H1 (cell line): ENCODE measurements around the gene LAMB3. TPM values are rescaled to one million over a fixed set of nuclear protein-coding genes. Genes with fewer than 3 reads are reported as not detected.

Source experiments
- CTCF ChIA-PET: fragments of 300-600 bp; sonication (Branson Sonifier 250); formaldehyde crosslinking; loops from one replicate; lab custom pipeline; 2021; ENCODE audit not compliant: partially characterized antibody; lab: Charles Lee
- POLR2A ChIA-PET: fragments of 300-600 bp; sonication (Branson Sonifier 250); formaldehyde crosslinking; loops from one replicate; lab custom pipeline; 2021; ENCODE audit warnings: inconsistent platforms; ENCODE audit not compliant: partially characterized antibody; lab: Charles Lee
- DNase-seq, 2 experiments: peaks; one replicate each; pipeline versions ENCODE4 v3.0.0 to v3.0.0-alpha.2; 2010 to 2022; ENCODE audit warnings: low spot score in 2 of 2, low read depth in 1 of 2, mixed read lengths in 1 of 2
- FAIRE-seq: peaks from 2 replicates; lab custom pipeline; 2011; peaks lifted over from hg19 to GRCh38; lab: Jason Lieb, UNC
- H2AFZ ChIP-seq: 2 replicates; pipeline ENCODE4 v1.8.1; 2012; ENCODE audit warnings: low read length, inconsistent platforms
- H2AK5ac ChIP-seq: 2 replicates; pipeline ENCODE4 v1.6.1; 2013; ENCODE audit warnings: low read depth, low read length
- H2BK120ac ChIP-seq: replicated peaks from 2 replicates; pipeline ENCODE3; 2013; ENCODE audit warnings: low read depth, low read length, inconsistent platforms
- H2BK12ac ChIP-seq: 2 replicates; pipeline ENCODE4 v1.6.1; 2013; ENCODE audit warnings: low read depth, low read length
- H2BK15ac ChIP-seq: 2 replicates; pipeline ENCODE4 v1.6.1; 2013; ENCODE audit warnings: low read length
- H2BK20ac ChIP-seq: 2 replicates; pipeline ENCODE4 v1.6.1; 2013; ENCODE audit warnings: low read length
- H2BK5ac ChIP-seq: 2 replicates; pipeline ENCODE4 v1.6.1; 2013; ENCODE audit warnings: low read depth, low read length
- H3K14ac ChIP-seq: 2 replicates; pipeline ENCODE4 v1.6.1; 2013; ENCODE audit warnings: inconsistent platforms; ENCODE audit not compliant: insufficient read length
- H3K18ac ChIP-seq: 2 replicates; pipeline ENCODE4 v1.6.1; 2013; ENCODE audit warnings: low read length; ENCODE audit errors: extremely low read depth
- H3K23ac ChIP-seq: 2 replicates; pipeline ENCODE4 v1.6.1; 2013; ENCODE audit warnings: inconsistent platforms; ENCODE audit not compliant: insufficient read length
- H3K23me2 ChIP-seq: 2 replicates; pipeline ENCODE4 v1.6.1; 2013; ENCODE audit warnings: low read depth, low read length
- H3K27ac ChIP-seq: 2 replicates; pipeline ENCODE4 v1.6.1; 2011; ENCODE audit warnings: low read depth, low read length, inconsistent platforms
- H3K27me3 ChIP-seq, 4 experiments: replicated peaks in 1 of 4; 1 replicate in 1 of 4; 2 replicates in 3 of 4; pipeline versions ENCODE4 v1.6.1 to v1.8.1; 2011 to 2013; ENCODE audit warnings: low read length in 3 of 4, mild to moderate bottlenecking in 3 of 4, inconsistent platforms in 2 of 4, mixed read lengths in 2 of 4, moderate library complexity in 1 of 4; ENCODE audit not compliant: control insufficient read depth in 3 of 4, insufficient read depth in 3 of 4; ENCODE audit errors: extremely low read depth in 1 of 4
- H3K36me3 ChIP-seq, 4 experiments: 2 replicates each; pipeline versions ENCODE4 v1.6.1 to v1.8.1; 2011 to 2013; ENCODE audit warnings: mild to moderate bottlenecking in 4 of 4, low read length in 3 of 4, moderate library complexity in 2 of 4, control low read depth in 1 of 4, inconsistent platforms in 1 of 4; ENCODE audit not compliant: insufficient read depth in 4 of 4, control insufficient read depth in 2 of 4
- H3K4ac ChIP-seq: replicated peaks from 2 replicates; pipeline ENCODE3; 2013; ENCODE audit warnings: low read length, low read depth, mixed read lengths, inconsistent platforms; ENCODE audit not compliant: insufficient read length
- H3K4me1 ChIP-seq, 4 experiments: replicated peaks in 1 of 4; 1 replicate in 1 of 4; 2 replicates in 3 of 4; pipeline versions ENCODE4 v1.6.1 to v1.8.1; 2011 to 2013; ENCODE audit warnings: low read length in 3 of 4, inconsistent platforms in 2 of 4, mixed read lengths in 1 of 4; ENCODE audit not compliant: insufficient read depth in 4 of 4, control insufficient read depth in 3 of 4
- H3K4me2 ChIP-seq, 2 experiments: 2 replicates each; pipeline versions ENCODE4 v1.6.1 to v1.8.1; 2011 to 2013; ENCODE audit warnings: low read depth in 2 of 2, low read length in 2 of 2, control low read depth in 1 of 2, inconsistent platforms in 1 of 2, mild to moderate bottlenecking in 1 of 2; ENCODE audit not compliant: insufficient read depth in 1 of 2
- H3K4me3 ChIP-seq, 4 experiments: fragments of 200-600, 300-600 bp in 1 of 4; sonication (generic), shearing (Covaris generic), sonication (Bioruptor Twin) in 1 of 4; 2 replicates each; pipeline versions ENCODE4 v1.5.1 to v1.8.1; 2011 to 2016; ENCODE audit warnings: low read length in 4 of 4, low read depth in 3 of 4, control low read depth in 2 of 4, inconsistent platforms in 2 of 4, mild to moderate bottlenecking in 2 of 4, mixed read lengths in 1 of 4, moderate library complexity in 1 of 4; ENCODE audit not compliant: insufficient read depth in 2 of 4; ENCODE audit errors: extremely low read depth in 1 of 4
- H3K56ac ChIP-seq: replicated peaks from 2 replicates; pipeline ENCODE3; 2013; ENCODE audit warnings: low read depth, mild to moderate bottlenecking, mixed read lengths, low read length, inconsistent platforms; ENCODE audit not compliant: insufficient read length
- H3K79me1 ChIP-seq: 2 replicates; pipeline ENCODE4 v1.6.1; 2013; ENCODE audit warnings: low read depth, low read length, control low read depth
- H3K79me2 ChIP-seq, 2 experiments: 2 replicates each; pipeline versions ENCODE4 v1.6.1 to v1.8.1; 2012 to 2013; ENCODE audit warnings: low read length in 2 of 2, mild to moderate bottlenecking in 2 of 2, inconsistent platforms in 1 of 2; ENCODE audit not compliant: insufficient read depth in 2 of 2, control insufficient read depth in 1 of 2
- H3K9ac ChIP-seq, 4 experiments: replicated peaks in 1 of 4; 1 replicate in 1 of 4; 2 replicates in 3 of 4; pipeline versions ENCODE4 v1.6.1 to v1.8.1; 2011 to 2013; ENCODE audit warnings: low read depth in 3 of 4, low read length in 3 of 4, control low read depth in 2 of 4, mild to moderate bottlenecking in 2 of 4, moderate library complexity in 2 of 4, inconsistent platforms in 1 of 4; ENCODE audit errors: extremely low read depth in 1 of 4
- H3K9me3 ChIP-seq, 2 experiments: 2 replicates each; pipeline versions ENCODE4 v1.6.1 to v1.8.1; 2012 to 2013; ENCODE audit warnings: mild to moderate bottlenecking in 2 of 2, moderate library complexity in 2 of 2, control low read depth in 1 of 2, inconsistent platforms in 1 of 2, low read depth in 1 of 2, low read length in 1 of 2, mixed read lengths in 1 of 2; ENCODE audit not compliant: insufficient read depth in 2 of 2
- H4K20me1 ChIP-seq, 2 experiments: replicated peaks in 1 of 2; 2 replicates each; pipeline versions ENCODE3 to v1.8.1; 2011 to 2013; ENCODE audit warnings: inconsistent platforms in 2 of 2, low read length in 2 of 2, mild to moderate bottlenecking in 1 of 2; ENCODE audit not compliant: insufficient read depth in 2 of 2, control insufficient read depth in 1 of 2
- H4K5ac ChIP-seq: 2 replicates; pipeline ENCODE4 v1.6.1; 2013; ENCODE audit warnings: low read length, low read depth, mixed read lengths, inconsistent platforms; ENCODE audit not compliant: insufficient read length
- H4K8ac ChIP-seq: 2 replicates; pipeline ENCODE4 v1.8.0; 2013; ENCODE audit warnings: mild to moderate bottlenecking, moderate library complexity, low read length, inconsistent platforms; ENCODE audit not compliant: insufficient read depth; ENCODE audit errors: extremely low read depth
- H4K91ac ChIP-seq: replicated peaks from 2 replicates; pipeline ENCODE3; 2013; ENCODE audit warnings: low read length, mixed read lengths, inconsistent platforms; ENCODE audit not compliant: insufficient read length
- EZH2 ChIP-seq: fragments of 200-600 bp; sonication (generic); IDR thresholded peaks from 2 replicates; pipeline ENCODE4 v1.7.1; 2012; ENCODE audit warnings: low read depth, mild to moderate bottlenecking, moderate library complexity, low read length, inconsistent platforms; ENCODE audit not compliant: severe bottlenecking
- ZNF274 ChIP-seq: IDR thresholded peaks from 2 replicates; pipeline ENCODE4 v1.7.0; 2012; ENCODE audit warnings: low read length, borderline replicate concordance; ENCODE audit errors: extremely low read depth
- WGBS, 2 experiments: shearing (Covaris generic) in 1 of 2; methylation state at CpG; one replicate each; pipeline versions ENCODE4 v1.1.6 to v1.1.7; 2013 to 2015; ENCODE audit warnings: low lambda C conversion rate in 2 of 2, mixed read lengths in 2 of 2, inconsistent platforms in 1 of 2, low coverage in 1 of 2, missing lambda C conversion rate in 1 of 2; ENCODE audit not compliant: insufficient replicate concordance in 2 of 2, insufficient coverage in 1 of 2, insufficient read length in 1 of 2; ENCODE audit errors: extremely low coverage in 1 of 2, missing lambda C conversion rate in 1 of 2; 5-methylcytosine and 5-hydroxymethylcytosine counted together
- polyA plus RNA-seq, 7 experiments: library from polyadenylated mRNA; depleted of rRNA in 3 of 7; stranded (reverse) in 5 of 7; unstranded in 2 of 7; fragments of >200 nt in 5 of 7; fragments of 200-250 nt in 2 of 7; gene quantifications; 1 replicate in 5 of 7; 2 replicates in 1 of 7; 4 replicates in 1 of 7; pipeline versions ENCODE4 v1.2.1 to v1.2.3, GENCODE V29; 2011 to 2013; ENCODE audit warnings: missing spikeins in 2 of 7, mixed read lengths in 2 of 7
- total RNA-seq: library from RNA; stranded (reverse); fragmentation: NEBNext Ultra II Directional; extraction: Animal tissue kit (Norgen Biotek cat#: 25700); gene quantifications from 2 replicates; pipeline ENCODE4 v1.2.1, GENCODE V29; 2021

LAMB3 gene
- total and polyA plus RNA-seq, 2 of the 8 experiments (the other 6 are each of a cell fraction or from before 2014, with no cell fraction given) = 0.45 to 0.50 TPM

GRCh38 chr1:209613400-209614150, 38.6 kb downstream of the LAMB3 start:
- no peaks in the 10 kb centered on the region for H3K79me1 ChIP-seq
- no peaks in the 10 kb centered on the region; the same call in 1 of the 2 replicates for H3K23me2 ChIP-seq
- H3K9ac ChIP-seq = no peak overlapping the region
- no peaks in the 10 kb centered on the region for H4K20me1 ChIP-seq
- ChIA-PET POLR2A (no interaction called here), CTCF (interaction anchor here (1.0 to 28.8 kb wide), 7 partner anchors 10 to 48 kb away, joined by 3 to 636 read pairs (median 6); partner anchors contain the start of gene CAMK1G)
- no peak overlapping the region for H2BK15ac ChIP-seq
- no peak overlapping the region for H4K8ac ChIP-seq
- no peak overlapping the region for H3K18ac ChIP-seq
- H3K27me3 ChIP-seq = no peaks in the 10 kb centered on the region
- no peak overlapping the region for H2BK12ac ChIP-seq
- H2AK5ac ChIP-seq = no peak overlapping the region
- no peak overlapping the region for H3K23ac ChIP-seq
- no peaks in the 10 kb centered on the region for H3K9me3 ChIP-seq
- FAIRE-seq (no peak), DNase-seq (no peak)
- H3K4me3 ChIP-seq = no peak overlapping the region
- no peak overlapping the region for H3K27ac ChIP-seq
- no peak overlapping the region for H2BK20ac ChIP-seq
- no peak overlapping the region for H3K56ac ChIP-seq
- H3K4me2 ChIP-seq = no peak overlapping the region
- H2AFZ ChIP-seq = no peak overlapping the region
- H3K4me1 ChIP-seq = no peaks in the 10 kb centered on the region; a peak in 1 of 7 replicates
- no peak overlapping the region for H2BK5ac ChIP-seq
- no peak overlapping the region for H2BK120ac ChIP-seq
- no peak overlapping the region for H3K14ac ChIP-seq
- 83% methylated on average over 4 of the region's 4 CpGs; no CpG with 5 or more reads in 1 of the 2 experiments for WGBS, 2 experiments
- H3K79me2 ChIP-seq = no peaks in the 10 kb centered on the region
- no peak overlapping the region for H3K4ac ChIP-seq
- no peak overlapping the region for H4K91ac ChIP-seq
- no peaks in the 10 kb centered on the region for H3K36me3 ChIP-seq
- no peak overlapping the region for H4K5ac ChIP-seq
- TF ChIP-seq EZH2 (no peak), ZNF274 (no peak)
